Activated T-helper 17 cell treated with anti-CD3 and anti-CD28 coated beads, Interleukin-2, amount 50 U/mL, for 72 hours (primary cell): ENCODE measurements around the gene ALDH4A1. TPM values are rescaled to one million over a fixed set of nuclear protein-coding genes. Genes with fewer than 3 reads are reported as not detected.

Experiments used
- ATAC-seq: fragments of 150-1000 bp; cut with Tn5 transposase; replicated peaks from 2 replicates; pipeline ENCODE4 v1.10.0; 2021; ENCODE audit warnings: mild to moderate bottlenecking, moderate library complexity
- H3K27ac Mint-ChIP-seq: one replicate; pipeline ENCODE4 v1.8.0; 2022; ENCODE audit warnings: mixed read lengths
- H3K27me3 Mint-ChIP-seq: one replicate; pipeline ENCODE4 v1.8.0; 2022; ENCODE audit warnings: mixed read lengths
- H3K36me3 Mint-ChIP-seq: one replicate; pipeline ENCODE4 v1.8.0; 2022; ENCODE audit warnings: low read depth, mild to moderate bottlenecking, mixed read lengths
- H3K4me1 Mint-ChIP-seq: one replicate; pipeline ENCODE4 v1.8.0; 2022; ENCODE audit warnings: mixed read lengths
- H3K4me3 Mint-ChIP-seq: one replicate; pipeline ENCODE4 v1.8.0; 2022; ENCODE audit warnings: mild to moderate bottlenecking, mixed read lengths
- H3K9me3 Mint-ChIP-seq: one replicate; pipeline ENCODE4 v1.8.0; 2022; ENCODE audit warnings: mixed read lengths
- total RNA-seq, 2 donors: library from RNA; stranded (reverse); gene quantifications; one replicate each; pipeline ENCODE4 v1.2.3, GENCODE V29; 2022

ALDH4A1 gene
- total RNA-seq, 2 donors from 2014 or later: 3.5 to 4.8 TPM

DNA sequence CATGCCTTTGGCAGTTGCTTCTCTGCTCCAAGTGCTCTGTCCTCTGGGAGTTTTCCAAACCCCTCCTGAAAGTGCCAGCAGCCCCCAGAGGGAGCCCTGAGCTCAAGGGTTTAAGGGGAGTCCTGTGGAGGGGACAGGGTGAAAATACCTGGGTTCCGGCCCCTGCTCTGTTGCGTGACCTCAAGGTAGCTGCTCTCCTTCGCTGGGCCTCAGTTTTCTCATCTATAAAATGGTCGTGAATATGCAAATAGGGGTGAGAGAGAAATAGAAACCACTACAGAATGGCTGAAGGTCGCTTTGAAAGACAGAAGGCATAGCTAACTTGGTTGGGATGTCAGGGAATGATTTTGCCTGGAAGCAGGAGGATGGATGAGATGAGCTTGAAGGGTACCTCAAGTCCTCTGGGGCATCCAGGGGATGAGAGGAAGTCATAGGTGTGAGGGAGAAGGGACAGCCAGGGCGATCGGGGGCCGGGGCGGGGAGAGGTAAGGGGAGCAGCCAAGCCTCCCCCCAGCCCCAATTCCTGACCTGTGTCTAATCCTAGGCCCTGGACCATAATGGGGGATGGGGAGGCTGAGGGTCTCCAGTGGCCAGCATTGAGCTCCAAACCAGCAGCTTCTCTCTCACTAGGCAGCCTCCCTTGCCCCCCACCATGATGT is 41.7 kb upstream of the ALDH4A1 start:
- no peak for ATAC-seq
- H3K4me1 Mint-ChIP-seq: peaks cover 63% of the 10 kb centered on the region

GRCh38 chr1:18943162-18943561 is 40.8 kb upstream of the ALDH4A1 start:
- H3K9me3 Mint-ChIP-seq: no peaks in the 10 kb centered on the region
- peaks cover 56% of the 10 kb centered on the region for H3K4me1 Mint-ChIP-seq
- H3K27me3 Mint-ChIP-seq: no peaks in the 10 kb centered on the region
- H3K27ac Mint-ChIP-seq: peak overlapping the region; percentile 71
- H3K4me3 Mint-ChIP-seq: no peak overlapping the region
- no peak for ATAC-seq
- peaks cover 19% of the 10 kb centered on the region for H3K36me3 Mint-ChIP-seq

More for the DNA sequence above, 41.7 kb upstream of the ALDH4A1 start:
- Mint-ChIP-seq H3K4me3 (peak overlapping the region; percentile 45), H3K27me3 (no peaks in the 10 kb centered on the region), H3K27ac (peak overlapping the region; percentile 80), H3K36me3 (peaks cover 28% of the 10 kb centered on the region), H3K9me3 (no peaks in the 10 kb centered on the region)

GRCh38 chr1:18942340-18942739 is 40.0 kb upstream of the ALDH4A1 start:
- no peak for ATAC-seq
- peaks cover 48% of the 10 kb centered on the region for H3K4me1 Mint-ChIP-seq

DNA sequence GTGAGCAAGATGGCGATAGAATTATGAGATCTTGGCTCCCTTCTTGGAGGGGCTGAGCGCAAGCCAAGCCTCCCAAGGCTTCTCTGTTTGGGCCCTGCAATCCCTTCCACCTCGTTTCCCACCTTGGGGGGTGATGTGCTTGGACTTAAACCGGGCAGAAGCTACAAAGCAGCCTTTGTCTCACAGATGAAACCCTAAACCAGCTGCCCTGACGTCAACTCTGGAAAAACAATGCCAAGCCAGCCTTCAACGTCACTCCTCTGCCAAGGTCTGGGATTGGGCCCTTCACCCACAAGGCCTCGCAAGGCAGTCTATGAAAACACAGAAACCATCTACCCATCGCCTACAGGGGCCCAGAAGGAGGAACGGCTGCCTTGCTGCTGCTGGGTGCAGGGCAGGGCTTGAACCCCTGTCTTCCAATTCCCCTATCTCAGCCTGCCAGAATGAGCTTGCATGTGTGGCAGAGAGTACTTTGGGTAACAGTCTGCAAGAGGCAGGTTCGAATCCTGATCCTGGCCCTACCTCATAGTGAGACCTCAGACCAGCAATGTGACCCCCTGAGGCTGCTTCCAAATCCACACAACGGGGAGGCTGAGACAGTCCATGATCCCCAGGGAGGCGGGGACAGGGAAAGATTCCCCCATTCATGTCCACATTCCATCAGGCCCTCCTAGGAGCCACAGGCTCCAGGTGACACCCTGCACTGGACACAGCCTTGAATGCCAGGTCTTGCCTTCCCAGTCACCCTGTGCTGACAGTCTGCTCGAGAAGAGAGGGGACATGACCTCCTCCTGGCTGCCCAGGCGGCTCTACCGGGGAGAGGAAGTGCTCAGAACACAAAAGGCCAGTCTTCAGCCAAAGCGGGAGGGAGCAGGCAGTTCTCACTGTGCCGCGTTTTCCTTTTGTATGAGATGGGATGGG is 39.1 kb upstream of the ALDH4A1 start:
- no peaks in the 10 kb centered on the region for H3K27me3 Mint-ChIP-seq
- H3K36me3 Mint-ChIP-seq: peaks cover 17% of the 10 kb centered on the region
- no peak for ATAC-seq
- no peaks in the 10 kb centered on the region for H3K9me3 Mint-ChIP-seq
- H3K4me3 Mint-ChIP-seq: no peak overlapping the region
- peak overlapping the region; percentile 77 for H3K27ac Mint-ChIP-seq
- H3K4me1 Mint-ChIP-seq: peaks cover 49% of the 10 kb centered on the region

More at GRCh38 chr1:18942340-18942739, 40.0 kb upstream of the ALDH4A1 start:
- Mint-ChIP-seq H3K36me3 (peaks cover 12% of the 10 kb centered on the region), H3K4me3 (no peak overlapping the region), H3K27me3 (no peaks in the 10 kb centered on the region), H3K9me3 (no peaks in the 10 kb centered on the region), H3K27ac (no peak overlapping the region)

DNA sequence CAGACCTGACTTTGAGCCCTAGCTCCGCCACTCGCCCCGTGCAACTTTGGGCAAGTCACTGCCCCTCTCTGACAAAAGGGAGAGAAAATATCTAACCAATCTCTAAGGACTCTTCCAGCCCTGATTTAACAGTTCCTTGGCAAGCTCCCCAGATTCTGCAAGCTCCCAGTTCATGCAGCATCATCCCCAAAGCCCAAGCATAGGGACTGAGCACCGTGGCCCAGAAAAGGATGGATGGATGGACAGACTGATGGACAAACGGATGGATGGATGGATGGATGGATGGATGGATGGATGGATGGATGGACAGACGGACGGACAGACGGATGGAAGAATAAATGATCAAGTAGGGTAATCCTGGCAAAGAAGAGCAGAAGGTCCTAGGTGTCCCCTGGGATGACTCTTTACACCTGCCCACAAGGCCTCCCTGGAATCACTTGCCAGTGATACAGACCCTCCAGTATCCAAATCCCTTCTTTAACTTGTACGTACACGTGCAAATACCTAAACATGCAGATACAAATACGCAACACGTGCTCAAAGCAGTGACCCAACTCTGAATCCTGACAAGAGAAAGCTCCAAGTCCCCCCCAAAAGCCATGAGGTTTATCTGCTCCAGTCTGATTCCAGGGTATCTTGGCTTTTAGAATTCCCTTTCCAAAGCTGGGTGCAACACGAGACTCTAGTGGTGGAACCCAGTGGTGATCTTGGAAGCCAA is 38.1 kb upstream of the ALDH4A1 start:
- ATAC-seq: no peak
- peaks cover 50% of the 10 kb centered on the region for H3K4me1 Mint-ChIP-seq
- H3K27ac Mint-ChIP-seq: peak overlapping the region; percentile 77
- H3K27me3 Mint-ChIP-seq: no peaks in the 10 kb centered on the region
- H3K4me3 Mint-ChIP-seq: no peak overlapping the region
- H3K9me3 Mint-ChIP-seq: no peaks in the 10 kb centered on the region
- peaks cover 17% of the 10 kb centered on the region for H3K36me3 Mint-ChIP-seq

DNA sequence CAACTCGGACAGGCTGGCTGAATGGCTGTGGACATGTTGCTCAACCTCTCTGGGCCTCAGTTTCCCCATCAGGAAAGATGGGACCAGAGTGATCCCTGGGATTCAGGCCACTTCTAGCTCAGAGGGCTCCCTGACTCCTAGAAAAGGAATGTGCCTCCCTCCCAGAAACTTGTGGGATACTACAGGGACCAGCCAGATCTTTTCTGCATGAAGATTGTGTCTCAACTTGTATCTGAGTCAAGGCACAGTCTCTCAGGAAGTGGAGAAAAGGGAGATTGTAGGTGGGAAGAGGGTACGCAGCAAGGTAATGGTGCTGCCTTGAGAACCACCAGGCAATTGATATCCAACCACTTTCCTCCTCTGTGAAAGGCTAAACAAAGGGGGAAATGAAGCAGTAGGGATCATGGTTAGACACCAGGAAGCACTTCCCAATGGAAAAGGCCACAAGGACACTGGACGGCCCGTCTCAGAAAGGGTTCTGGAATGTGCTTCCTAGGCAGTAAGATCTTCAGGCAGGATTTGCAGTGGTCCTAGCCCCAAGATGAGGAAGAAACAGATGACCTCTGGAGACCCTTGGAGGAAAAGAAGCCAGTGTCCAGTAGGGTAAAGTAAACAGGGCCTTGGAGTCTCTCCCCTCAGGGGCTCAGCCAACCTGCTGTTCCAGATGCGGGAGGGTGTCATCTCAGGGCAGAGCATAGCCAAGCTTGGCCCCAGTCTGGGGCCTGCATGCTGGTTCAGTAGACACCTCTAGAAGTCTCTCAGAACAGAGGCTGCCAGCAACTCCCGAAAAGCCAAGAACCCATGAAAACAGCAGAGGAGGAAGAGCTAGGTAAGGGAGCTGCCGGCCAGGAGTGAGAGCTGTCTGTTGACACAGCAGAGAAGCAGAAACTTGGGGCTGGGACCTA is 37.3 kb upstream of the ALDH4A1 start:
- no peak for ATAC-seq
- H3K9me3 Mint-ChIP-seq: no peaks in the 10 kb centered on the region
- H3K4me3 Mint-ChIP-seq: no peak overlapping the region
- H3K36me3 Mint-ChIP-seq: peaks cover 17% of the 10 kb centered on the region
- H3K27me3 Mint-ChIP-seq: no peaks in the 10 kb centered on the region
- H3K4me1 Mint-ChIP-seq: peaks cover 47% of the 10 kb centered on the region
- peak overlapping the region; percentile 77 for H3K27ac Mint-ChIP-seq

DNA sequence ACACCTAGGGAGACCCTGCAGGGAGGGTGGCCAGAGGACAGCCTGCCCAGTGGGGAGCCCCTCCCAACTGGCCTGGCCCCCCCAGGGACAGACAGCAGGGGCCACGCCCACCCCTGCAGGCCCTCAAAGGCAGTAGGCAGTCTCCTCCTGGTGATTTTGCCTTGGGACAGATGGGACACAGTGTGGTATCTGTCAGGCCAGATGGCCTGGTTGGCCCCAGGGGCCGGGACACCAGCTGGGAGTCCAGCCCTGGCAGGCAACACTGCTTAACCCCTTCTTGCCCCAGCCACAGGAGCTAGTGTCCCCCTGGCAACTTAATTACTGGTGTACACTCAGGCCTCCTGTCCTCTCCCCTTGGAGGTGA is 36.3 kb upstream of the ALDH4A1 start:
- ATAC-seq: no peak
- no peak overlapping the region for H3K27ac Mint-ChIP-seq
- H3K9me3 Mint-ChIP-seq: no peaks in the 10 kb centered on the region
- H3K4me3 Mint-ChIP-seq: no peak overlapping the region
- peaks cover 41% of the 10 kb centered on the region for H3K4me1 Mint-ChIP-seq
- H3K27me3 Mint-ChIP-seq: no peaks in the 10 kb centered on the region
- peaks cover 11% of the 10 kb centered on the region for H3K36me3 Mint-ChIP-seq

DNA sequence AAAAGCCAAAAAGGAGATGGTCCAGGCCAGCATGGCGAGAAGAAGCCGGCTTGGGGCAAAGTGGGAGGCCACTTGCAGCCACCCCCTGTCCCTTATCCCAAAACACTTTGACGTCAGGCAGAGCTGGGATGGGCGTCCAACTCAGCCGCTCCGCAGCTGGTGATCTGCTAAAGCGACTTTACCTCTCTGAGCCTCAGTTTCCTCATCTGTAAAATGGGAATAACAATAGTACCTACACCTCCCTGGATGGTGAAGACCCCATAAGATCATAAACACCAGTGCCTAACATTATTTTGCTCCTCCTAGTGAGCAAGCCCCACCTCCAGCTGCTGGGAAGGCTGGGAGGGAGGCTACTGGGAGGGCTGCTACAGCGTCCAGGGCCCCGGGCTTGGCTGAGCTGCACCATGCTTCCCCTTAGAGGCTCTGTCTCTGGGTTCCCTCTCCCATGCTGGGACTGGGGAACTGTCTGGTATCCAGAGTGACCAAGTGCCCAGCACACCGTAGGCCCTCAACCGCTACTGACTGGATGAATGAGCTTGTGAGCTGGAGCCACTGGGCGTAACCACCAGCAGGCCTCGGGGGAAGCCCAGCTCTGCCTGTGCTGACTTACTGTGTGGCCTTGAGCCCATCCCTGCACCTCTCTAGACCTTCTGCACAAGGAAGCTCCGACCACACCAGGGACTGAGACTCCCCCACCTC is 35.8 kb upstream of the ALDH4A1 start:
- no peak for ATAC-seq
- Mint-ChIP-seq H3K4me3 (no peak overlapping the region), H3K27me3 (no peaks in the 10 kb centered on the region), H3K4me1 (peaks cover 41% of the 10 kb centered on the region), H3K27ac (no peak overlapping the region), H3K9me3 (no peaks in the 10 kb centered on the region), H3K36me3 (peaks cover 5% of the 10 kb centered on the region)

- ATAC-seq: peak; percentile 63
- Mint-ChIP-seq H3K4me1 (peaks cover 44% of the 10 kb centered on the region), H3K27ac (peak overlapping the region; percentile 33), H3K36me3 (peaks cover 5% of the 10 kb centered on the region), H3K9me3 (no peaks in the 10 kb centered on the region), H3K27me3 (no peaks in the 10 kb centered on the region), H3K4me3 (no peak overlapping the region)
These were observed 35.2 kb upstream of the ALDH4A1 start for GRCh38 chr1:18937539-18937938.

GRCh38 chr1:18936814-18937481 is 34.6 kb upstream of the ALDH4A1 start:
- Mint-ChIP-seq H3K9me3 (no peaks in the 10 kb centered on the region), H3K36me3 (peaks cover 5% of the 10 kb centered on the region), H3K4me3 (peak overlapping the region; percentile 3), H3K27me3 (no peaks in the 10 kb centered on the region), H3K4me1 (peaks cover 49% of the 10 kb centered on the region), H3K27ac (peak overlapping the region; percentile 33)
- no peak for ATAC-seq

DNA sequence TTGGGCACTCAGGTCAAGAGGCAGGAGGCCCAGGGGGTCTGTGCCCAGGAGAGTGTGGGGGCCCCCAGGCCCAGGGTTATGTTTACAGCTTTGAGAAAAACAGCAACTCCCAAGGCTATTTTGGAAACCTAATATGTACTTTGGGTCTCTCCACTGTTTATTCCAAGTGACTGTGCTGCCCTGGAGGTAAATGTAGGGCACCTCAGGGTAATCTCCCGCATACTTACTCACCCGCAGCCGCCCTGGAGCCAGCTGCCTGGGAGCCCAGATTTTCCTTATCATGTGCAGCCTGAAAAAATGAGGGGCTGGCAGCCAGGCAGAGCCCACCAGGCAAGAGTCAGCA is 34.1 kb upstream of the ALDH4A1 start:
- Mint-ChIP-seq H3K36me3 (peaks cover 5% of the 10 kb centered on the region), H3K27ac (peak overlapping the region; percentile 33), H3K4me3 (peak overlapping the region; percentile 3), H3K27me3 (no peaks in the 10 kb centered on the region), H3K4me1 (peaks cover 54% of the 10 kb centered on the region), H3K9me3 (no peaks in the 10 kb centered on the region)
- ATAC-seq: no peak

- H3K27me3 Mint-ChIP-seq: no peaks in the 10 kb centered on the region
- H3K27ac Mint-ChIP-seq: peak overlapping the region; percentile 49
- H3K4me1 Mint-ChIP-seq: peaks cover 49% of the 10 kb centered on the region
- H3K36me3 Mint-ChIP-seq: peaks cover 5% of the 10 kb centered on the region
- ATAC-seq: peak; percentile 30
- peak overlapping the region; percentile 24 for H3K4me3 Mint-ChIP-seq
- H3K9me3 Mint-ChIP-seq: no peaks in the 10 kb centered on the region
These were observed 32.0 kb upstream of the ALDH4A1 start for GRCh38 chr1:18934205-18935000.
